Measurements from ENCODE around the gene ACBD4. TPM values are rescaled to one million over a fixed set of nuclear protein-coding genes. Genes with fewer than 3 reads are reported as not detected.

Gene ACBD4
- total and polyA plus RNA-seq, 2 experiments from 2014 or later: 8.2 to 13.7 TPM

GRCh38 chr17:45146592-45146889, 11.1 kb downstream of the ACBD4 start:
- H3K27ac ChIP-seq: peak overlapping the region; percentile 97
- H3K4me1 ChIP-seq (ENCODE audit: insufficient read depth): peaks cover 30% of the 10 kb centered on the region
- H3K36me3 ChIP-seq (replicated peaks; ENCODE audit: insufficient read depth, low read depth): no peaks in the 10 kb centered on the region
- H3K4me3 ChIP-seq: no peak overlapping the region
- TF ChIP-seq CTCF (IDR thresholded peaks at IDR 0.05; ENCODE audit: poor library complexity): no peak
- TF ChIP-seq EZH2phosphoT487 (IDR thresholded peaks at IDR 0.05; ENCODE audit: low read depth, severe bottlenecking, unreplicated experiment): no peak
- DNase-seq (ENCODE audit: low spot score): no peak
- H2AFZ ChIP-seq: no peak overlapping the region
- no peaks in the 10 kb centered on the region for H3K9me2 ChIP-seq (replicated peaks; ENCODE audit: insufficient read depth)
- WGBS (ENCODE audit: low lambda C conversion rate, missing lambda C conversion rate): 97% methylated on average over 4 of the region's 4 CpGs
- peaks cover 20% of the 10 kb centered on the region for H4K20me1 ChIP-seq (ENCODE audit: insufficient read depth, poor library complexity, severe bottlenecking)
- peak overlapping the region; percentile 84 for H3K4me2 ChIP-seq
- no peaks in the 10 kb centered on the region for H3K9me3 ChIP-seq (ENCODE audit: low read depth)
- H3K27me3 ChIP-seq: no peaks in the 10 kb centered on the region
- peaks cover 27% of the 10 kb centered on the region for H3K79me2 ChIP-seq

- peak; percentile 89 for DNase-seq (ENCODE audit: low spot score)
- Histone ChIP-seq H3K4me2 (peak overlapping the region; percentile 84), H3K4me1 (ENCODE audit: insufficient read depth) (peaks cover 32% of the 10 kb centered on the region), H3K4me3 (peak overlapping the region; percentile 25), H3K9me3 (ENCODE audit: low read depth) (no peaks in the 10 kb centered on the region), H3K9me2 (replicated peaks; ENCODE audit: insufficient read depth) (no peaks in the 10 kb centered on the region), H4K20me1 (ENCODE audit: insufficient read depth, poor library complexity, severe bottlenecking) (peaks cover 24% of the 10 kb centered on the region), H3K79me2 (peaks cover 30% of the 10 kb centered on the region), H3K27me3 (no peaks in the 10 kb centered on the region), H3K36me3 (replicated peaks; ENCODE audit: insufficient read depth, low read depth) (no peaks in the 10 kb centered on the region), H2AFZ (peak overlapping the region; percentile 4), H3K27ac (peak overlapping the region; percentile 97)
- 28% methylated on average over 16 of the region's 29 CpGs for WGBS (ENCODE audit: low lambda C conversion rate, missing lambda C conversion rate)
- no peak for TF ChIP-seq EZH2 (IDR thresholded peaks at IDR 0.05; ENCODE audit: borderline replicate concordance)
- TF ChIP-seq CTCF (IDR thresholded peaks at IDR 0.05; ENCODE audit: poor library complexity): no peak
- no peak for TF ChIP-seq EZH2phosphoT487 (IDR thresholded peaks at IDR 0.05; ENCODE audit: low read depth, severe bottlenecking, unreplicated experiment)
Measured at GRCh38 chr17:45146890-45147580, 11.5 kb downstream of the ACBD4 start.

GRCh38 chr17:45147581-45148182, 12.2 kb downstream of the ACBD4 start:
- no peaks in the 10 kb centered on the region for H3K27me3 ChIP-seq
- under 1% methylated on average over 34 of the region's 38 CpGs for WGBS (ENCODE audit: low lambda C conversion rate, missing lambda C conversion rate)
- H3K4me1 ChIP-seq (ENCODE audit: insufficient read depth): peaks cover 32% of the 10 kb centered on the region
- H2AFZ ChIP-seq: peak overlapping the region; percentile 4
- H3K79me2 ChIP-seq: peaks cover 34% of the 10 kb centered on the region
- H3K9me3 ChIP-seq (ENCODE audit: low read depth): no peaks in the 10 kb centered on the region
- peak overlapping the region; percentile 25 for H3K4me3 ChIP-seq
- TF ChIP-seq CTCF (IDR thresholded peaks at IDR 0.05; ENCODE audit: poor library complexity) (no peak), EZH2phosphoT487 (IDR thresholded peaks at IDR 0.05; ENCODE audit: low read depth, severe bottlenecking, unreplicated experiment) (no peak), EZH2 (IDR thresholded peaks at IDR 0.05; ENCODE audit: borderline replicate concordance) (no peak)
- H3K27ac ChIP-seq: peak overlapping the region; percentile 97
- no peaks in the 10 kb centered on the region for H3K36me3 ChIP-seq (replicated peaks; ENCODE audit: insufficient read depth, low read depth)
- DNase-seq (ENCODE audit: low spot score): peak; percentile 91
- H4K20me1 ChIP-seq (ENCODE audit: insufficient read depth, poor library complexity, severe bottlenecking): peaks cover 24% of the 10 kb centered on the region
- H3K4me2 ChIP-seq: peak overlapping the region; percentile 84
- no peaks in the 10 kb centered on the region for H3K9me2 ChIP-seq (replicated peaks; ENCODE audit: insufficient read depth)
